Stomach (tissue), 9 donors: ENCODE measurements around the gene HNRNPK. TPM values are rescaled to one million over a fixed set of nuclear protein-coding genes. Genes with fewer than 3 reads are reported as not detected.

ENCODE experiments used
- DNase-seq, 2 donors: peaks; one replicate each; pipeline versions ENCODE4 v3.0.0 to v3.0.0-alpha.2; 2013 to 2019
- H3K27ac ChIP-seq, 5 donors: fragments of 200-600 bp in 4 of 5; sonication (generic) in 4 of 5; one replicate each; pipeline ENCODE4 v1.5.1; 2013 to 2019; ENCODE audit warnings: mild to moderate bottlenecking in 1 of 5, moderate library complexity in 1 of 5
- H3K27me3 ChIP-seq, 3 donors: fragments of 200-600 bp; sonication (generic); one replicate each; pipeline ENCODE4 v1.5.1; 2017 to 2019; ENCODE audit warnings: mixed run types in 1 of 3
- H3K36me3 ChIP-seq, 4 donors: fragments of 200-600 bp; sonication (generic); 1 replicate in 3 of 4; 2 replicates in 1 of 4; pipeline ENCODE4 v1.5.1; 2016 to 2019
- H3K4me1 ChIP-seq, 4 donors: fragments of 200-600 bp; sonication (generic); one replicate each; pipeline ENCODE4 v1.5.1; 2016 to 2019
- H3K4me3 ChIP-seq, 4 donors: fragments of 200-600 bp; sonication (generic) in 3 of 4; one replicate each; pipeline ENCODE4 v1.5.1; 2016 to 2019; ENCODE audit warnings: mild to moderate bottlenecking in 1 of 4
- H3K9me3 ChIP-seq, 4 donors: fragments of 200-600 bp; sonication (generic); one replicate each; pipeline ENCODE4 v1.5.1; 2016 to 2019
- EP300 ChIP-seq: sonication (generic); formaldehyde crosslinking; IDR thresholded peaks from one replicate; pipeline ENCODE4 v1.6.1; 2017; ENCODE audit warnings: antibody characterized with exemption
- POLR2A ChIP-seq, 4 donors: fragments of 450-650 bp; IDR thresholded peaks; one replicate each; pipeline ENCODE4 v1.6.1; 2016; ENCODE audit warnings: antibody characterized with exemption in 4 of 4, control low read depth in 2 of 4, mild to moderate bottlenecking in 1 of 4, moderate library complexity in 1 of 4
- POLR2AphosphoS5 ChIP-seq, 3 donors: sonication (generic); formaldehyde crosslinking; IDR thresholded peaks; one replicate each; pipeline ENCODE4 v1.6.1; 2016; ENCODE audit warnings: antibody characterized with exemption in 3 of 3
- WGBS, 5 donors: extraction: QIAGEN DNeasy Blood & Tissue Kit in 3 of 5; methylation state at CpG; one replicate each; pipeline versions ENCODE4 v1.1.5 to v1.1.7; 2013 to 2018; 5-methylcytosine and 5-hydroxymethylcytosine counted together
- intact Hi-C: fragments of 100-400 bp; cut with DNase I; formaldehyde crosslinking; loops from one replicate; pipeline ENCODE4 v1.15.1; 2023; ENCODE audit warnings: low total_unique reads
- polyA plus RNA-seq, 3 donors: library from polyadenylated mRNA; stranded (reverse); fragments of 200-250 nt; gene quantifications; one replicate each; pipeline ENCODE4 v1.2.3, GENCODE V29; 2013
- total RNA-seq, 5 donors: library from RNA; depleted of rRNA; stranded (reverse); fragments of >200 nt; gene quantifications; one replicate each; pipeline versions ENCODE4 v1.1.0 to v1.2.3, GENCODE V29; 2014 to 2016
- TF ChIP-seq, protein P1 (sequence below), 7 experiments: fragments of 450-650 bp in 4 of 7; fragments of 200-600 bp in 3 of 7; sonication (generic) in 3 of 7; IDR thresholded peaks; one replicate each; pipeline ENCODE4 v1.5.1; 2016 to 2019; ENCODE audit warnings: antibody characterized with exemption in 7 of 7, control low read depth in 2 of 7, mild to moderate bottlenecking in 1 of 7
- donor health status: healthy with polysubstance abuse.
- donor health status: Bipolar disorder and iron deficiency.
- donor health status: healthy.

The HNRNPK gene
- total and polyA plus RNA-seq, 8 donors: 164 to 835 (median 257) TPM

DNA sequence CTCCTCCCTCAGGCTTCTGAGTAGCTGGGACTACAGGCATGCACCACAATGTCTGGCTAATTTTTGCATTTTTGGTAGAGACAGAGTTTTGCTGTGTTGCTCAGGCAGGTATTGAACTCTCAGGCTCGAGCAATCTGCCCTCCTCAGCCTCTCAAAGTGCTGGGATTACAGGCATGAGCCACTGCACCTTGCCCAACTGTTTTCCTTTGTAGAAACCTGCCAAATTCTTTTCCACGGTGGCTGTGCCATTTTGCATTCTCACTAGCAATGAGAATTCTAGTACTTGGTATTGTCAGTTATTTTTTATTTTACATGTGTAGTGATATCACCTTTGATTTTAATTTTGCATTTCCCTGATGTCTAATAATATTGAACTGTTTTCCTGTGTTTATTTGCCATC lies 8.4 kb upstream of the HNRNPK start:
- WGBS, 5 donors: 43 to 81% (median 75%) methylated on average over 2 of the region's 2 CpGs
- Histone ChIP-seq H3K4me1 (peaks cover 0 to 49% (median 14%) of the 10 kb centered on the region in 4 donors), H3K27me3 (no peaks in the 10 kb centered on the region), H3K4me3 (no peak overlapping the region), H3K9me3 (no peaks in the 10 kb centered on the region), H3K27ac (no peak overlapping the region), H3K36me3 (peaks cover 0 to 12% (median 4%) of the 10 kb centered on the region in 4 donors)
- no peak for DNase-seq
- intact Hi-C loops: no loop called here
- TF ChIP-seq POLR2A (IDR thresholded peaks at IDR 0.05) (no peak), POLR2AphosphoS5 (IDR thresholded peaks at IDR 0.05) (no peak), EP300 (no peak)
- TF ChIP-seq, protein P1, sequence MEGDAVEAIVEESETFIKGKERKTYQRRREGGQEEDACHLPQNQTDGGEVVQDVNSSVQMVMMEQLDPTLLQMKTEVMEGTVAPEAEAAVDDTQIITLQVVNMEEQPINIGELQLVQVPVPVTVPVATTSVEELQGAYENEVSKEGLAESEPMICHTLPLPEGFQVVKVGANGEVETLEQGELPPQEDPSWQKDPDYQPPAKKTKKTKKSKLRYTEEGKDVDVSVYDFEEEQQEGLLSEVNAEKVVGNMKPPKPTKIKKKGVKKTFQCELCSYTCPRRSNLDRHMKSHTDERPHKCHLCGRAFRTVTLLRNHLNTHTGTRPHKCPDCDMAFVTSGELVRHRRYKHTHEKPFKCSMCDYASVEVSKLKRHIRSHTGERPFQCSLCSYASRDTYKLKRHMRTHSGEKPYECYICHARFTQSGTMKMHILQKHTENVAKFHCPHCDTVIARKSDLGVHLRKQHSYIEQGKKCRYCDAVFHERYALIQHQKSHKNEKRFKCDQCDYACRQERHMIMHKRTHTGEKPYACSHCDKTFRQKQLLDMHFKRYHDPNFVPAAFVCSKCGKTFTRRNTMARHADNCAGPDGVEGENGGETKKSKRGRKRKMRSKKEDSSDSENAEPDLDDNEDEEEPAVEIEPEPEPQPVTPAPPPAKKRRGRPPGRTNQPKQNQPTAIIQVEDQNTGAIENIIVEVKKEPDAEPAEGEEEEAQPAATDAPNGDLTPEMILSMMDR (IDR thresholded peaks at IDR 0.05): no peak

DNA sequence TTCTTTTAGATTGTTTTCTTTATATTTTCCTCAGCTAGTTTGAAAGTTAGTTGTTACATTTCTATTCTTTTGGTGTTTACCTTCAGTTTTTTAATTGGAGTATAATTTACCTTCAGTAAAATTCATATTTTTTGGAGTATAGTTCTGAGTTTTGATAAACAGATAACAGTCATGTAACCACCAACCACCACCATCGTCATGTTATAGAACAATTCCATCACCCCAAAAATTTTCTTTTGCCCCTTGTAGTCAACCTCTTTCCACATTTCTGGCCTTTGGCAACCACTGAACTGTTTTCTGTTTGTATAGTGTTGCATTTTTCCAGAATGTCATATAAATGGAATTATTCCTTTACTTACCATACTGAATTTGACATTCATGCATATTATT lies 7.4 kb upstream of the HNRNPK start:
- H3K36me3 ChIP-seq: peaks cover 0 to 12% (median 4%) of the 10 kb centered on the region in 4 donors
- H3K4me3 ChIP-seq: no peak overlapping the region
- 83 to 94% (median 91%) methylated on average over 1 of the region's 1 CpG for WGBS, 5 donors
- H3K4me1 ChIP-seq: peaks cover under 1 to 51% (median 16%) of the 10 kb centered on the region in 4 donors
- DNase-seq: no peak
- peak overlapping the region in 4 of 5 donors; percentile 25 to 63 (median 54) for H3K27ac ChIP-seq
- intact Hi-C loops: no loop called here
- TF ChIP-seq POLR2AphosphoS5 (IDR thresholded peaks at IDR 0.05) (no peak), EP300 (no peak), POLR2A (IDR thresholded peaks at IDR 0.05) (no peak)
- TF ChIP-seq, protein P1 (IDR thresholded peaks at IDR 0.05): no peak
- no peaks in the 10 kb centered on the region for H3K27me3 ChIP-seq
- H3K9me3 ChIP-seq: no peaks in the 10 kb centered on the region

DNA sequence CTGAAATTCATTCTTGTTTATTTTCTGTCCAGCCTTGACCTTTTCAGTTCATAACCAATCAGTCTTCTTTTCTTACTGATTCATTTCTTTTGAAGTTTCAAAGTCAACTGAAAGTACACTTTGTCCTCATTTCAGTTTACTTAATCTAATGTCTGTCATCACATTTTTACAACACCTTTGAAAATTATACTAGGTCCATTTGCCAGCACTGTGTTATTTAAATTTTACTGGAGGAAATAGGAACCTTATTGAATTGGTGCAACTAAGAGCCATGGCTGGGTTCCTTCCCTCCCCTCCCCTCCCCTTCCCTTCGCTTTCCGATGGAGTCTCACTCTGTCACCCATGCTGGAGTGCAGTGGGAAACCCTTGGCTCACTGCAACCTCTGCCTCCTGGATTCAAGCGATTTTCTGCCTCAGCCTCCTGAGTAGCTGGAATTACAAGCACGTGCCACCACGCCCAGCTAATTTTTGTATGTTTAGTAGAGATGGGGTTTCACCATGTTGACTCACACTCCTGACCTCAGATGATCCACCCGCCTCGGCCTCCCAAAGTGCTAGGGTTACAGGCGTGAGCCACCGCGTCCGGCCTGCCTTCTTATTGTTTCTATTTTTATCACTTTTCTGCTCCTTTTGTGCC lies 6.9 kb upstream of the HNRNPK start:
- WGBS, 5 donors: 26 to 62% (median 41%) methylated on average over 11 of the region's 11 CpGs
- H3K4me1 ChIP-seq: peaks cover 4 to 51% (median 19%) of the 10 kb centered on the region in 4 donors
- intact Hi-C loops: no loop called here
- H3K27ac ChIP-seq: peak overlapping the region; percentile 25 to 78 (median 59)
- TF ChIP-seq, protein P1 (IDR thresholded peaks at IDR 0.05): no peak
- H3K9me3 ChIP-seq: no peaks in the 10 kb centered on the region
- H3K27me3 ChIP-seq: no peaks in the 10 kb centered on the region
- peaks cover 0 to 12% (median 4%) of the 10 kb centered on the region in 4 donors for H3K36me3 ChIP-seq
- DNase-seq: peak; percentile 44 to 58
- H3K4me3 ChIP-seq: no peak overlapping the region

DNA sequence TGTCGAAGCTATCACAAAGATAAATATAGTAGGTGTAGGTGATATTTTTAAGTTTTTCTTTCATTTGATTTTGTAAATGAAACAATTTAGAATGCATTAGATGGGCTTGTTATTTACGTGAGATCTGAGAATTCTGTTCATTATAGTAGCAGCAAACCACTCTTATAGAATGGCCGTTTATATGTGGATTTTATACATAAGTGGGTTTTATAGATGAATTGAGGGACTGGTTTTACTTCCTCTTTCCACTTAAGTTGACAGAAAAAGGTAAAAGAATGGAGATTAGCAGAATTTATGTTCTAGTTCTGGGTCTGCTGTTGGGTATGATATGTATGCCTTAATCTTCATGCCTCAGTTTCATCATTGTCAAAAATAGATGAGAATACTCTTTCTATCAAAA lies 6.2 kb upstream of the HNRNPK start:
- Histone ChIP-seq H3K36me3 (peaks cover 0 to 12% (median 4%) of the 10 kb centered on the region in 4 donors), H3K27me3 (no peaks in the 10 kb centered on the region), H3K27ac (peak overlapping the region in 2 of 5 donors; percentile 59 to 63), H3K9me3 (no peaks in the 10 kb centered on the region), H3K4me1 (peaks cover 4 to 51% (median 23%) of the 10 kb centered on the region in 4 donors), H3K4me3 (no peak overlapping the region)
- DNase-seq: no peak
- intact Hi-C loops: no loop called here
- 78 to 87% (median 84%) methylated on average over 3 of the region's 3 CpGs for WGBS, 5 donors
- TF ChIP-seq POLR2A (IDR thresholded peaks at IDR 0.05) (no peak), POLR2AphosphoS5 (IDR thresholded peaks at IDR 0.05) (no peak), EP300 (no peak)
- TF ChIP-seq, protein P1 (IDR thresholded peaks at IDR 0.05): no peak
